ENCODE results near the gene NUTM1. TPM values are rescaled to one million over a fixed set of nuclear protein-coding genes. Genes with fewer than 3 reads are reported as not detected.
"Not testable (repeated sequence)": the region's sequence is repeated elsewhere in the genome, so short reads cannot be mapped to it uniquely, and the experiment has no call there.

Gene NUTM1
- polyA plus RNA-seq, 1 donor: 0.09 TPM

GRCh38 chr15:34352996-34353395 lies 9.9 kb downstream of the NUTM1 start:
- WGBS (ENCODE audit: insufficient coverage, low lambda C conversion rate): no CpG with 5 or more reads among the region's 12 CpGs
- not testable (repeated sequence) for H3K27ac ChIP-seq (ENCODE audit: low read length); DNase-seq; H3K4me1 ChIP-seq (ENCODE audit: control insufficient read depth, insufficient read depth, low read length); H3K27me3 ChIP-seq (ENCODE audit: control insufficient read depth, insufficient read depth, low read length); H3K9me3 ChIP-seq (ENCODE audit: control insufficient read depth, low read depth, low read length); H3K4me3 ChIP-seq (ENCODE audit: low read length)
- H3K36me3 ChIP-seq (ENCODE audit: control insufficient read depth, insufficient read depth, low read length): peaks cover 37% of the 10 kb centered on the region

DNA sequence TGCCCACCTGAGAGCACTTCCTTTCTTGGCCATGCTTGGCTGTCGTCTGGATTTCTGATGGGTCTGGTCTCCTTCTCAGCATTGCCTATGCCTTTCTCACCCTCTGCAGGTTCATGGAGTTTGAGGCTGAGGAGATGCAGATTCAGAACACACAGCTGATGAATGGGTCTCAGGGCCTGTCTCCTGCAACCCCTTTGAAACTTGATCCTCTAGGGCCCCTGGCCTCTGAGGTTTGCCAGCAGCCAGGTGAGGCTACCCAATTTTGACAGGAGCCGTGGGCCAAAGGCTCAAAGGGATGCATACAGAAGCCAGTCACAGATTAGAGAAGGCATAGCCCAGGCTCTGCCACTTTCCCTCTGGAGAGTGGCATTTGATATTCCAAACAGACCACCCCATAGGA lies 10.5 kb downstream of the NUTM1 start:
- no peaks in the 10 kb centered on the region for H3K27me3 ChIP-seq (ENCODE audit: control insufficient read depth, insufficient read depth, low read length)
- H3K4me3 ChIP-seq (ENCODE audit: low read length): no peak overlapping the region
- H3K9me3 ChIP-seq (ENCODE audit: control insufficient read depth, low read depth, low read length): no peaks in the 10 kb centered on the region
- H3K36me3 ChIP-seq (ENCODE audit: control insufficient read depth, insufficient read depth, low read length): peaks cover 43% of the 10 kb centered on the region
- no CpG with 5 or more reads among the region's 2 CpGs for WGBS (ENCODE audit: insufficient coverage, low lambda C conversion rate)
- no peaks in the 10 kb centered on the region for H3K4me1 ChIP-seq (ENCODE audit: control insufficient read depth, insufficient read depth, low read length)
- no peak overlapping the region for H3K27ac ChIP-seq (ENCODE audit: low read length)
- no peak for DNase-seq

DNA sequence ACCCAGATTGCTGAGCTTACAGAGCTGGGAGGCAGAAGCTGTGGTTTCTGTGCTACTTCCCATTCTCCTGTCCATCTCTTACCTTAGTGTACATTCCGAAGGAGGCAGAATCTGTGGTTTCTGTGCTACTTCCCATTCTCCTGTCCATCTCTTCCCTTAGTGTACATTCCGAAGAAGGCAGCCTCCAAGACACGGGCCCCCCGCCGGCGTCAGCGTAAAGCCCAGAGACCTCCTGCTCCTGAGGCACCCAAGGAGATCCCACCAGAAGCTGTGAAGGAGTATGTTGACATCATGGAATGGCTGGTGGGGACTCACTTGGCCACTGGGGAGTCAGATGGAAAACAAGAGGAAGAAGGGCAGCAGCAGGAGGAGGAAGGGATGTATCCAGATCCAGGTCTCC lies 11.2 kb downstream of the NUTM1 start:
- peaks cover 49% of the 10 kb centered on the region for H3K36me3 ChIP-seq (ENCODE audit: control insufficient read depth, insufficient read depth, low read length)
- WGBS (ENCODE audit: insufficient coverage, low lambda C conversion rate): no CpG with 5 or more reads among the region's 7 CpGs
- no peak overlapping the region for H3K4me3 ChIP-seq (ENCODE audit: low read length)
- no peaks in the 10 kb centered on the region for H3K4me1 ChIP-seq (ENCODE audit: control insufficient read depth, insufficient read depth, low read length)
- no peak for DNase-seq
- no peaks in the 10 kb centered on the region for H3K9me3 ChIP-seq (ENCODE audit: control insufficient read depth, low read depth, low read length)
- no peaks in the 10 kb centered on the region for H3K27me3 ChIP-seq (ENCODE audit: control insufficient read depth, insufficient read depth, low read length)
- no peak overlapping the region for H3K27ac ChIP-seq (ENCODE audit: low read length)

GRCh38 chr15:34355241-34355640 lies 12.1 kb downstream of the NUTM1 start:
- peaks cover 58% of the 10 kb centered on the region for H3K36me3 ChIP-seq (ENCODE audit: control insufficient read depth, insufficient read depth, low read length)
- no peaks in the 10 kb centered on the region for H3K27me3 ChIP-seq (ENCODE audit: control insufficient read depth, insufficient read depth, low read length)
- H3K9me3 ChIP-seq (ENCODE audit: control insufficient read depth, low read depth, low read length): no peaks in the 10 kb centered on the region
- H3K4me1 ChIP-seq (ENCODE audit: control insufficient read depth, insufficient read depth, low read length): no peaks in the 10 kb centered on the region
- DNase-seq: no peak
- WGBS (ENCODE audit: insufficient coverage, low lambda C conversion rate): 100% methylated on average over 2 of the region's 9 CpGs
- no peak overlapping the region for H3K27ac ChIP-seq (ENCODE audit: low read length)
- no peak overlapping the region for H3K4me3 ChIP-seq (ENCODE audit: low read length)

GRCh38 chr15:34357653-34358052 lies 14.5 kb downstream of the NUTM1 start:
- Histone ChIP-seq H3K4me1 (ENCODE audit: control insufficient read depth, insufficient read depth, low read length) (peaks cover 3% of the 10 kb centered on the region), H3K9me3 (ENCODE audit: control insufficient read depth, low read depth, low read length) (no peaks in the 10 kb centered on the region), H3K4me3 (ENCODE audit: low read length) (no peak overlapping the region), H3K36me3 (ENCODE audit: control insufficient read depth, insufficient read depth, low read length) (peaks cover 69% of the 10 kb centered on the region), H3K27me3 (ENCODE audit: control insufficient read depth, insufficient read depth, low read length) (no peaks in the 10 kb centered on the region), H3K27ac (ENCODE audit: low read length) (no peak overlapping the region)
- no CpG with 5 or more reads among the region's 1 CpG for WGBS (ENCODE audit: insufficient coverage, low lambda C conversion rate)
- DNase-seq: no peak

DNA sequence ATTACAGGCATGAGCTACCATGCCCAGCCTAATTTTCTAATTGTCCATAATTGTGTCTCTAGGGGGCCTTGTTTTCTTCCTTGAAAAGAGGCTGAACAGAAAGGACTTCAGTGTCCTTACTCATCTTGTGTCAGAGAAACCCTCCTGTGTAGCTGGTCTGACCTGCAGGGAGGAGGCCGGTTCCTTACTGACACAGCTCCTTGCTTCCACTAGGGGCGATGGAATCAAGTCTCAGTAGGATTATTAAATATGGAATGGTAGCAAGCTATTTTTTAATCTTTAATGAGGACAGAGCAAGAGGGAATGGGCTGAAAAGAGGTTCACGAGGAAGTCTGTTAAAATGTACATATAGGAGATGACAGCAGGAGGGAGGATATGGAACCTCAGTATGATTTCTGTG lies 15.3 kb downstream of the NUTM1 start:
- H3K4me3 ChIP-seq (ENCODE audit: low read length): no peak overlapping the region
- no peak overlapping the region for H3K27ac ChIP-seq (ENCODE audit: low read length)
- peaks cover 8% of the 10 kb centered on the region for H3K4me1 ChIP-seq (ENCODE audit: control insufficient read depth, insufficient read depth, low read length)
- no peak for DNase-seq
- H3K27me3 ChIP-seq (ENCODE audit: control insufficient read depth, insufficient read depth, low read length): no peaks in the 10 kb centered on the region
- 100% methylated on average over 1 of the region's 3 CpGs for WGBS (ENCODE audit: insufficient coverage, low lambda C conversion rate)
- H3K9me3 ChIP-seq (ENCODE audit: control insufficient read depth, low read depth, low read length): no peaks in the 10 kb centered on the region
- H3K36me3 ChIP-seq (ENCODE audit: control insufficient read depth, insufficient read depth, low read length): peaks cover 72% of the 10 kb centered on the region

DNA sequence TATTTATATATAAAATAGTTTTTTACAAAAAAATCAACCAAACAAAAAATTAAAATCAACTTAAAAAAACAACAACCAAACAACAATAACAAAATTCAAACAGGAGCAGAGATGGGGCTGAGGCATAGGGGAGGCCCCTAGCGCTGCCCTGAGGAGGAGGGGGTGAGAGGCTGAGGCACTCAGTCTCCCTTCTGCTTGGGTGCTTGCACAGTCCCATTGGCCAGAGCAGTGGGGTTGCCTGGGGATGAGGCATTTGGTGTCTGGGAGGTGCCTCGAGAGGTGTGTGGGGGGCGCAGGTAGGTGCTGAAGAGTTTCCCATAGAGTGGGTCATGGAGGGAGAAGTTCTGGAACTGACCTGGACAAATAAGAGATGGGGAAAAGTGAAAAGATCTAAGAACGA lies 15.8 kb downstream of the NUTM1 start:
- Histone ChIP-seq H3K4me3 (ENCODE audit: low read length) (no peak overlapping the region), H3K36me3 (ENCODE audit: control insufficient read depth, insufficient read depth, low read length) (peaks cover 67% of the 10 kb centered on the region), H3K4me1 (ENCODE audit: control insufficient read depth, insufficient read depth, low read length) (peaks cover 8% of the 10 kb centered on the region), H3K9me3 (ENCODE audit: control insufficient read depth, low read depth, low read length) (no peaks in the 10 kb centered on the region), H3K27me3 (ENCODE audit: control insufficient read depth, insufficient read depth, low read length) (no peaks in the 10 kb centered on the region), H3K27ac (ENCODE audit: low read length) (no peak overlapping the region)
- no peak for DNase-seq
- 100% methylated on average over 1 of the region's 4 CpGs for WGBS (ENCODE audit: insufficient coverage, low lambda C conversion rate)

DNA sequence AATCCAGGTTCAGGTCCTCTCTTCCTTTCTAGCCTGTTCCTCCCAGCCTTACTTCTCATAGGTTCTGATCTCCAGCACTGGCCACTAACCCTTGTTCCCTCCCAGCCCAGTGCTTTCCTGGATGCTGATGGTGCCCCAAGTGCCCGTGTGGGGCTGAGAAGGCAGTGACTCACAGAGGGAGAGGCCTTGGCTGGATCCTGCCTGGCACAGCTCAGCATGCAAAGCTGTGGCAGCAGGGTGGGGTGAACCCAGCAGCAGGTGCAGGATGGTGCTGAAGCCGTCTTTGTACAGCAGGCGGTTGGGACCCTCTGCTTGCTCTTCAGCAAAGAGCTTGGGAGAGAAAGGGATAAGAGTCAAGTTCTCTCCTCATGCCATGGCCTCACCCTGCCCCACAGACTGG lies 16.3 kb downstream of the NUTM1 start:
- Histone ChIP-seq H3K4me1 (ENCODE audit: control insufficient read depth, insufficient read depth, low read length) (peaks cover 8% of the 10 kb centered on the region), H3K36me3 (ENCODE audit: control insufficient read depth, insufficient read depth, low read length) (peaks cover 66% of the 10 kb centered on the region)
- no peak for DNase-seq

DNA sequence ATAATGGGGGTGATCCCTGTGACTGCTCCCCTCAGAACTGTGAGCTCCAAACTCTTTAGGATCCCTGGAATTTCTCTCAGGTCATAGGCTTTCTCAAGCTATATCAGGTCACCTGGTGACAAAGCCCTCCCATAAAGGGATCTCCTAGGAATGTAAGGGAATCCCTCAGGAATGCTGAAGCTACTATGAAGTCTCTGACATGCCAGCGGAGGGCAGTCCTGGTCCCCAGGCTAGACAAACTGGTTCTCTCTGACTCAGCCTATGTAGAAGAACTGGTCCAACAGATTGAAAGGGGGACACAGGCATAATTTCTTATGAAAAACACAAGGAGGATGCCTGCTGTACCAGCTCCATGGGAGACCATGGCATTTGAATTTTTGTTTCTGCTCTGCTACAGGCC lies 17.2 kb downstream of the NUTM1 start:
- no peak overlapping the region for H3K27ac ChIP-seq (ENCODE audit: low read length)

More for the DNA sequence above, 16.3 kb downstream of the NUTM1 start:
- no CpG with 5 or more reads among the region's 3 CpGs for WGBS (ENCODE audit: insufficient coverage, low lambda C conversion rate)
- H3K9me3 ChIP-seq (ENCODE audit: control insufficient read depth, low read depth, low read length): no peaks in the 10 kb centered on the region
- H3K4me3 ChIP-seq (ENCODE audit: low read length): no peak overlapping the region
- no peaks in the 10 kb centered on the region for H3K27me3 ChIP-seq (ENCODE audit: control insufficient read depth, insufficient read depth, low read length)
- no peak overlapping the region for H3K27ac ChIP-seq (ENCODE audit: low read length)

GRCh38 chr15:34361278-34361677 lies 18.2 kb downstream of the NUTM1 start:
- Histone ChIP-seq H3K9me3 (ENCODE audit: control insufficient read depth, low read depth, low read length) (no peaks in the 10 kb centered on the region), H3K4me3 (ENCODE audit: low read length) (no peak overlapping the region), H3K27me3 (ENCODE audit: control insufficient read depth, insufficient read depth, low read length) (no peaks in the 10 kb centered on the region), H3K36me3 (ENCODE audit: control insufficient read depth, insufficient read depth, low read length) (peaks cover 52% of the 10 kb centered on the region), H3K27ac (ENCODE audit: low read length) (no peak overlapping the region), H3K4me1 (ENCODE audit: control insufficient read depth, insufficient read depth, low read length) (peaks cover 19% of the 10 kb centered on the region)
- DNase-seq: no peak
- no CpG with 5 or more reads among the region's 7 CpGs for WGBS (ENCODE audit: insufficient coverage, low lambda C conversion rate)

More for the DNA sequence above, 17.2 kb downstream of the NUTM1 start:
- no CpG with 5 or more reads among the region's 1 CpG for WGBS (ENCODE audit: insufficient coverage, low lambda C conversion rate)
- Histone ChIP-seq H3K4me3 (ENCODE audit: low read length) (no peak overlapping the region), H3K9me3 (ENCODE audit: control insufficient read depth, low read depth, low read length) (no peaks in the 10 kb centered on the region), H3K4me1 (ENCODE audit: control insufficient read depth, insufficient read depth, low read length) (peaks cover 11% of the 10 kb centered on the region), H3K36me3 (ENCODE audit: control insufficient read depth, insufficient read depth, low read length) (peaks cover 59% of the 10 kb centered on the region), H3K27me3 (ENCODE audit: control insufficient read depth, insufficient read depth, low read length) (no peaks in the 10 kb centered on the region)
- DNase-seq: no peak

DNA sequence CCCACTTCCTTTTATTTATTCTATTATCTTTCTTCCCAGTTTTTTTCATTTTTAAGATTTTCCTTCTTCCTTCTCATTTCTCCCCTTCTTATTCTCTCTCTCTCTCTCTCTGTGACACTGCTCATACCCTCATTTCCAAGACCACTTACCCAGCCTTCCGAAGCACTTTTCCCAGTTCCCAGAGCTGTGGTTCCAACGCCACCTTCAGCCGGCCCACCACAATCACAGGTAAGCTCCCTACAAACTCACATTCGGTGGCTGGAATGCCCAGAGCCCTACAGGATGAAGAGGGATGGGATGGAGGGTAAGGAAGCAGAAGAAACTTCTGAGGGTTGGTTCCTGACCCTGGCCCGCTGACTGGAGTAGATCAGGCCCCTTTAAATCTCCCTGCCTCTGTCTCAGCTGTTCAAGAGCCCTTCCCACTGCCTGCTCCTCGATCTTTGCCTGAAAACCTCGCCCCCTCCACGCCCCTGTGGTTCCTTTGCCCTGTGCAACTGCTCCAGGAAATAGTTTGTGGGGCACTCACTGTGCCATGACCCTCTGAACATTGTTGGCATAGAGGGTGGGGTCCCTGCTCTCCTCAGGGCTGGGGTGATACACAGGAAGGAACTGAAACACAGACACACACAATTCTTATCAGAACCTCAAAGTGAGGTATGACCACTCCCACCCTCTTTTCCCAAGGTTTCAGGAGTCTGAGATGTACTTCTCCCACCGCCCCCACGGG lies 19.1 kb downstream of the NUTM1 start:
- no peaks in the 10 kb centered on the region for H3K27me3 ChIP-seq (ENCODE audit: control insufficient read depth, insufficient read depth, low read length)
- no peaks in the 10 kb centered on the region for H3K9me3 ChIP-seq (ENCODE audit: control insufficient read depth, low read depth, low read length)
- H3K27ac ChIP-seq (ENCODE audit: low read length): peak overlapping the region; percentile 71
- no peak overlapping the region for H3K4me3 ChIP-seq (ENCODE audit: low read length)
- peaks cover 43% of the 10 kb centered on the region for H3K36me3 ChIP-seq (ENCODE audit: control insufficient read depth, insufficient read depth, low read length)
- DNase-seq: peak; percentile 45 to 77
- peaks cover 19% of the 10 kb centered on the region for H3K4me1 ChIP-seq (ENCODE audit: control insufficient read depth, insufficient read depth, low read length)
- 18% methylated on average over 2 of the region's 10 CpGs for WGBS (ENCODE audit: insufficient coverage, low lambda C conversion rate)

All from large intestine (tissue), 3 donors.